ENCODE measurements around the gene DCTN5. TPM values are rescaled to one million over a fixed set of nuclear protein-coding genes. Genes with fewer than 3 reads are reported as not detected.

Gene DCTN5
- total RNA-seq, 2 experiments from 2014 or later = 46.9 to 47.8 TPM

- ChIA-PET CTCF (no interaction called here), POLR2A (no interaction called here)
- intact Hi-C loops (cut with DNase I, micrococcal nuclease) = loop anchor here in 1 of 2 experiments (5.0 kb wide), 1 partner anchor 52 kb away; no protein-coding TSS in a partner anchor
- Mint-ChIP-seq H3K27me3 (peaks cover 7% of the 10 kb centered on the region), H3K9me3 (peaks cover 3% of the 10 kb centered on the region), H3K27ac (no peak overlapping the region), H3K4me3 (no peak overlapping the region), H3K36me3 (ENCODE audit: low read depth) (no peaks in the 10 kb centered on the region), H3K4me1 (ENCODE audit: low read depth) (no peaks in the 10 kb centered on the region)
- TF ChIP-seq, protein P1, sequence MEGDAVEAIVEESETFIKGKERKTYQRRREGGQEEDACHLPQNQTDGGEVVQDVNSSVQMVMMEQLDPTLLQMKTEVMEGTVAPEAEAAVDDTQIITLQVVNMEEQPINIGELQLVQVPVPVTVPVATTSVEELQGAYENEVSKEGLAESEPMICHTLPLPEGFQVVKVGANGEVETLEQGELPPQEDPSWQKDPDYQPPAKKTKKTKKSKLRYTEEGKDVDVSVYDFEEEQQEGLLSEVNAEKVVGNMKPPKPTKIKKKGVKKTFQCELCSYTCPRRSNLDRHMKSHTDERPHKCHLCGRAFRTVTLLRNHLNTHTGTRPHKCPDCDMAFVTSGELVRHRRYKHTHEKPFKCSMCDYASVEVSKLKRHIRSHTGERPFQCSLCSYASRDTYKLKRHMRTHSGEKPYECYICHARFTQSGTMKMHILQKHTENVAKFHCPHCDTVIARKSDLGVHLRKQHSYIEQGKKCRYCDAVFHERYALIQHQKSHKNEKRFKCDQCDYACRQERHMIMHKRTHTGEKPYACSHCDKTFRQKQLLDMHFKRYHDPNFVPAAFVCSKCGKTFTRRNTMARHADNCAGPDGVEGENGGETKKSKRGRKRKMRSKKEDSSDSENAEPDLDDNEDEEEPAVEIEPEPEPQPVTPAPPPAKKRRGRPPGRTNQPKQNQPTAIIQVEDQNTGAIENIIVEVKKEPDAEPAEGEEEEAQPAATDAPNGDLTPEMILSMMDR (IDR thresholded peaks at IDR 0.05) = no peak
- ATAC-seq (ENCODE audit: poor library complexity) (no peak), DNase-seq (no peak)
- Histone ChIP-seq H3K9me3 (ENCODE audit: control insufficient read depth in 1 of 2, insufficient read depth in 1 of 2, low read length in 2 of 2) (no peaks in the 10 kb centered on the region), H3K27me3 (ENCODE audit: control insufficient read depth in 1 of 2, insufficient read depth in 2 of 2, low read length in 2 of 2) (no peaks in the 10 kb centered on the region), H3K36me3 (ENCODE audit: insufficient read depth, low read length) (no peaks in the 10 kb centered on the region), H3K4me1 (ENCODE audit: insufficient read depth, low read length) (peaks cover 8% of the 10 kb centered on the region), H3K4me3 (ENCODE audit: low read length) (no peak overlapping the region), H3K27ac (ENCODE audit: low read depth in 1 of 2, low read length in 2 of 2) (no peak overlapping the region)
These were observed 58.8 kb downstream of the DCTN5 start for GRCh38 chr16:23700093-23700492.

DNA sequence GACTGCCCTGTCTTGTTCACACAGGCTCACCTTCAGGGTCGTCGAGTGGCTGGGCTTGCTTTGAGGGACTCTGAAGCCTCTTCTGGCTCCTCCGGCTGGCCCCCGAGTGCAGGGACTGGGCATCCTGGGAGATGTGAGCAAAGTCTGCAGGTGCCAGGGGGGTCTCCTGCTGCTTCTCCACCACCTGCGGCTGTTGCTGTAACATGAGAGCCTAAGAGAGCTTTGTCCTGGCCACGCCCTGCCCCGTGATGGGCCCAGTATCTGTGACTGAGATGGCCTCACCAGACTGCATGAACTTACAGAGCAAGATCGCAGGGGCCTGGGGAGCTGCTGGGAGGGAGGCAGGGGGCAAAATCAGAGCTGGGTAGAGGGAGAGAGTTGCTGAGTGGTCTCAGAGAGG lies 59.2 kb downstream of the DCTN5 start:
- Histone ChIP-seq H3K27ac (ENCODE audit: low read depth in 1 of 2, low read length in 2 of 2) (no peak overlapping the region), H3K9me3 (ENCODE audit: control insufficient read depth in 1 of 2, insufficient read depth in 1 of 2, low read length in 2 of 2) (no peaks in the 10 kb centered on the region), H3K36me3 (ENCODE audit: insufficient read depth, low read length) (no peaks in the 10 kb centered on the region), H3K4me3 (ENCODE audit: low read length) (no peak overlapping the region), H3K4me1 (ENCODE audit: insufficient read depth, low read length) (peaks cover 8% of the 10 kb centered on the region), H3K27me3 (ENCODE audit: control insufficient read depth in 1 of 2, insufficient read depth in 2 of 2, low read length in 2 of 2) (no peaks in the 10 kb centered on the region)
- no peak overlapping the region for H3K4me3 Mint-ChIP-seq
- no peak for DNase-seq
- H3K36me3 Mint-ChIP-seq (ENCODE audit: low read depth) = no peaks in the 10 kb centered on the region
- H3K9me3 Mint-ChIP-seq = peaks cover 3% of the 10 kb centered on the region
- POLR2A ChIA-PET = no interaction called here
- TF ChIP-seq, protein P1 (IDR thresholded peaks at IDR 0.05) = no peak
- H3K27ac Mint-ChIP-seq = no peak overlapping the region
- ATAC-seq (ENCODE audit: poor library complexity) = no peak
- intact Hi-C loops (cut with DNase I, micrococcal nuclease) = loop anchor here in 1 of 2 experiments (5.0 kb wide), 1 partner anchor 52 kb away; no protein-coding TSS in a partner anchor
- H3K4me1 Mint-ChIP-seq (ENCODE audit: low read depth) = no peaks in the 10 kb centered on the region
- peaks cover 11% of the 10 kb centered on the region for H3K27me3 Mint-ChIP-seq
- CTCF ChIA-PET = no interaction called here

DNA sequence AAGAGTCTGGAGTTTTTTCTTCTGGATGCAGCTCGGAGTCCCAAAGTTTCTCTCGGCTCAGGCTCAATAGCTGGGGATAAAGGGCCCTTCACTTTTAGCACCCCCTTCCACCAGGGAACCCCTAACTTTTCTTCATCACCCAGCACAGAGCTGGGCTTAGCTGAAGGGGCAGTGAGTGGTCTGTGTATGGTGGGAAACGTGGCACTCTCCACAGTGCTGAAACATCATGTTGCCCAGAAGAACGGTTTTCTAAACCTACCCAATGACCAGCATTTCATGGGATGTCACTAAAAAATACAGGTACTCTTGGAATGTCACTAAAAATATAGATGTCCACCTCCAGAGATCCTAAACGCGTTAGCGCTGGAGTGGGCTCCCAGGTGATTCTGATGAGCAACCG lies 59.8 kb downstream of the DCTN5 start:
- H3K36me3 Mint-ChIP-seq (ENCODE audit: low read depth) = no peaks in the 10 kb centered on the region
- H3K27me3 ChIP-seq (ENCODE audit: control insufficient read depth in 1 of 2, insufficient read depth in 2 of 2, low read length in 2 of 2) = peaks cover 0 to 4% of the 10 kb centered on the region in 2 experiments
- H3K27ac ChIP-seq (ENCODE audit: low read depth in 1 of 2, low read length in 2 of 2) = no peak overlapping the region
- H3K9me3 ChIP-seq (ENCODE audit: control insufficient read depth in 1 of 2, insufficient read depth in 1 of 2, low read length in 2 of 2) = no peaks in the 10 kb centered on the region
- H3K9me3 Mint-ChIP-seq = peaks cover 3% of the 10 kb centered on the region
- ATAC-seq (ENCODE audit: poor library complexity) (no peak), DNase-seq (no peak)
- H3K27ac Mint-ChIP-seq = no peak overlapping the region
- peaks cover 8% of the 10 kb centered on the region for H3K4me1 ChIP-seq (ENCODE audit: insufficient read depth, low read length)
- intact Hi-C loops (cut with DNase I, micrococcal nuclease) = loop anchor here in 1 of 2 experiments (5.0 kb wide), 1 partner anchor 51 kb away; no protein-coding TSS in a partner anchor
- no peak overlapping the region for H3K4me3 ChIP-seq (ENCODE audit: low read length)
- H3K4me1 Mint-ChIP-seq (ENCODE audit: low read depth) = no peaks in the 10 kb centered on the region
- H3K36me3 ChIP-seq (ENCODE audit: insufficient read depth, low read length) = no peaks in the 10 kb centered on the region
- POLR2A ChIA-PET = no interaction called here
- no peak overlapping the region for H3K4me3 Mint-ChIP-seq
- TF ChIP-seq, protein P1 (IDR thresholded peaks at IDR 0.05) = no peak
- CTCF ChIA-PET = no interaction called here
- H3K27me3 Mint-ChIP-seq = peaks cover 17% of the 10 kb centered on the region
